Astrocyte of the cerebellum (primary cell): Measurements from ENCODE around the gene GREB1.

ENCODE experiments used
- DNase-seq: peaks from one replicate; pipeline ENCODE4 v3.0.0-alpha.2; 2011; ENCODE audit warnings: low read depth
- H3K4me3 ChIP-seq: 2 replicates; pipeline ENCODE4 v1.5.1; 2011; ENCODE audit warnings: mild to moderate bottlenecking, low read depth, low read length, moderate library complexity
- in situ Hi-C: cut with HindIII; loops from 2 replicates; pipeline ENCODE4 v1.10.0; 2017; ENCODE audit warnings: low sequenced_read_pairs
- TF ChIP-seq, protein P1 (sequence below): IDR thresholded peaks from 2 replicates; pipeline ENCODE4 v1.5.1; 2012; ENCODE audit warnings: low read length, low read depth, moderate library complexity, mild to moderate bottlenecking; ENCODE audit errors: missing control alignments

GREB1 gene

DNA sequence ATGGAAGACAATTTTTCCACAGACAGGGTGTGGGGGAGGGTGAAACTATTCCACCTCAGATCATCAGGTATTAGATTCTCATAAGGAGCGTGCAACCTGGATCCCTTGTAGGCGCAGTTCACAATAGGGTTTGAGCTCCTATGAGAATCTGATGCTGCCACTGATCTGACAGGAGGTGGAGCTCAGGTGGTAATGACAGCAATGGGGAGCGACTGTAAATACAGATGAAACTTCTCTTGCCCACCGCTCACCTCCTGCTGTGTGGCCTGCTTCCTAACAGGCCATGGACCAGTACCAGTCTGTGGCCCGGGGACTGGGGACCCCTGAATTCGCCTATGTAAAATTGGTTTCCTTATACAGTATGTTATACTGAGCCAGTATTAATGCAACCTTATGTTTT lies 40.6 kb upstream of the GREB1 start:
- DNase-seq = no peak
- in situ Hi-C loops = no loop called here
- H3K4me3 ChIP-seq = no peak overlapping the region
- TF ChIP-seq, protein P1, sequence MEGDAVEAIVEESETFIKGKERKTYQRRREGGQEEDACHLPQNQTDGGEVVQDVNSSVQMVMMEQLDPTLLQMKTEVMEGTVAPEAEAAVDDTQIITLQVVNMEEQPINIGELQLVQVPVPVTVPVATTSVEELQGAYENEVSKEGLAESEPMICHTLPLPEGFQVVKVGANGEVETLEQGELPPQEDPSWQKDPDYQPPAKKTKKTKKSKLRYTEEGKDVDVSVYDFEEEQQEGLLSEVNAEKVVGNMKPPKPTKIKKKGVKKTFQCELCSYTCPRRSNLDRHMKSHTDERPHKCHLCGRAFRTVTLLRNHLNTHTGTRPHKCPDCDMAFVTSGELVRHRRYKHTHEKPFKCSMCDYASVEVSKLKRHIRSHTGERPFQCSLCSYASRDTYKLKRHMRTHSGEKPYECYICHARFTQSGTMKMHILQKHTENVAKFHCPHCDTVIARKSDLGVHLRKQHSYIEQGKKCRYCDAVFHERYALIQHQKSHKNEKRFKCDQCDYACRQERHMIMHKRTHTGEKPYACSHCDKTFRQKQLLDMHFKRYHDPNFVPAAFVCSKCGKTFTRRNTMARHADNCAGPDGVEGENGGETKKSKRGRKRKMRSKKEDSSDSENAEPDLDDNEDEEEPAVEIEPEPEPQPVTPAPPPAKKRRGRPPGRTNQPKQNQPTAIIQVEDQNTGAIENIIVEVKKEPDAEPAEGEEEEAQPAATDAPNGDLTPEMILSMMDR = no peak

DNA sequence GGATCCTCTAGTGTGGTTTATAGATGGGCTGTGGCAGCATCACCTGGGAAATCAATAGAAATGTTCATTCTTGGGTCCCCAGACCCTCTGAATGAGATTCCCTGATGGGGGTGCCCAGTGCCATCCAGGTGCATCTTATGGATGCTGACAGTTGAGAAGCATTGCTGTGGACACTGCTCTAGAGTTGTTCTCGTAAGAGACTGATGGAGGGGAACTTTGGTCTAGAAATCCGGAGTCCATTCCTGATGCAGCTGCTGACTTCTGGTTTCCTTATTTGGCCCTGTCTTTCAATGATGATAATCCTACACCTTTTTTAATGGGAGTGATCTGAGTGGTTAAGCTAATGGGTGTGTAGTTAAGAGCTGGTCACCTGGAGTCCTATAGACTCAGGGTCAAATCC lies 39.5 kb upstream of the GREB1 start:
- TF ChIP-seq, protein P1 = no peak
- in situ Hi-C loops = no loop called here
- DNase-seq = no peak
- no peak overlapping the region for H3K4me3 ChIP-seq

DNA sequence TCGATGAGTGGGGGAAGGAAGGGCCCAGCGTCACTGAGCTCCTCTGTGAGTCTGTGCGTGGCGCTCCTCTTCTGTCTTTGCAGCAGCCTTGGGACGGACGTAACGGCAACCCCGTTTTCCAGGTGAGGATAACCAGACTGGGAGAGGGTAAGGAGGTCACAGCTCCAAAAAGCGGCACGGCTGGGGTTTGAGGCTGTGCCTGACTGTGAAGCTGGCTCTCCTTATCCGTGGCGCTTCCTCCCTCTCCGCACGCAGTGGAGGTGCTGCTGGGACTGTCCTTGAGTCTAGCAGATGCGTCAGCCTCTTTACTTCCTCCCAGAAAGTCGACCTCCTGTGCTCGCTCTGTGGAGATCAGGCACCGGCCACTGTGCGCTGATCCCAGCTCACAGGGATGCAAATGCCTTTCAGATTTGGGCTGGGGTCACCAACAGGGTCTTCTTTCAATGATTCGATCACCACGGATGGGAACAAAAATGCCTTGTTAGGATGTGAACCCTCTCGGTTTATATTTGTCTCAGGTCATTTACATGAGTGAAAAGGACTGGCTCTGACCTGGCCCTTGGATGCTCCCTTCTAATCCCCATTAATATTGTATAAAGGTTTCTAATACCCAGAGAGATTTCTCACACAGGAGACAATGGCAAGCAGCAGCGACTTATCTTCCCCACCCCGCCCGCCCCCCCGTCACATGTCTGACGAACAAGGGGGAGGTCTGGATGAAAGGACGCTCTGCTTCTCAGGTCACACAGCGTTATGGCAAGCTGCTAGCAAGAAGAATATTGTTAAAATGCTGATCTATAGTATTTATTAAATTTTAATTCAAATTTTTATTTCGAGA lies 37.8 kb upstream of the GREB1 start:
- DNase-seq = no peak
- TF ChIP-seq, protein P1 = no peak
- in situ Hi-C loops = no loop called here
- peak overlapping the region; percentile 2 for H3K4me3 ChIP-seq

DNA sequence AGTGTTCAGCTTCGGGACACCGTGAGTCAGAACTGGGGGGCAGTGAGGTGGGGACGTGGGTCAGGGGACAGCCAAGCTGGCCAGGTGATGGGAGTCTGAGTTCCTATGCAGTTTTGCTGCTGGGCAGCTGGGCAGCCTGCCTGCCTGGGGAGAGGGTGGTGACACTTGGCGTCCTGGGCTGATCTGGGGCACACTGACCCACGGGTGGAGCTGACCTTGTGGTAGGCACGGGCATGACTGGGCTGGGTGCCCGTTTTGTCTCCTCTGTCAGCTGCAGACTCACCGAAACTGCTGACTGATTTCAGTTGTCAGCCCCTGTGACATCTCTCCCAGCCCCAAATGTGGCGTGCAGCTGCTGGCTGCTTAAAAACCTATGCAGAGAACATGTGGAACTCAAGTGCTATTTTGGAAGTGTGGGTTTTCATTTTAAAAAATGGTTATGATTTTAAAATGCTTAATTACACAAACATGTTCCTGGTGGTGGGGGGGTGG lies 35.3 kb upstream of the GREB1 start:
- no peak for DNase-seq
- TF ChIP-seq, protein P1 = no peak
- no peak overlapping the region for H3K4me3 ChIP-seq
- in situ Hi-C loops = no loop called here

DNA sequence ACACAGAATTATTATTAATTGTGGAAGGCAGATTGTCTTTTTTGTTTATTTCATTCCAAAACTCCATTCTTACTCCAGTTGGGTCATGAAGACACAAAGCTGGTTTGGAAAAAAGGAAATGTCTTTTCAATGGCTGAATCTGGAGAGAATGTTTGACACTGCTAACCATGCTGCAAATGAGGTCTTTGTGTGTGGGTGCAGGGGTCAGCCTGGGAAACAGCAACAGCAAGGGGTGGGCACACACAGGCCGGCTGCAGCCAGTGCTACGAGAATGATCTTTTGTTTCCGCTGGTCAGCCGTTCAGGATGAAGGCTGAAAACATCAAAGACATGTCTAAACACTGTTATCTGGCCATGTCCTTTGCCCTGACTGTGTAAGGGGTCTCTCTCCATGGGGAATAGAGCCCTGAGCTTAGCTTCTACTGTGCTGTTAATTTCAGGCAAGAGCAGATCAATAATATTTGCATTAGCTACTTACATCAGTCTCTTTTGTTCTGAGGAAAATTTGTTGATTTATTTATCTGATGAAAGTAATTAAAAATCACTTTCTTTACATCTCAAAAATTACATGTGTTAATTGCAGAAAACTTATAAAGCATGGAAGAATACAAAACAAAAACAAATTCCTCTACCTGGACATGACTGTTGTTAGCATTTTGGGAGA lies 34.6 kb upstream of the GREB1 start:
- in situ Hi-C loops = no loop called here
- no peak for DNase-seq
- H3K4me3 ChIP-seq = no peak overlapping the region
- TF ChIP-seq, protein P1 = no peak

DNA sequence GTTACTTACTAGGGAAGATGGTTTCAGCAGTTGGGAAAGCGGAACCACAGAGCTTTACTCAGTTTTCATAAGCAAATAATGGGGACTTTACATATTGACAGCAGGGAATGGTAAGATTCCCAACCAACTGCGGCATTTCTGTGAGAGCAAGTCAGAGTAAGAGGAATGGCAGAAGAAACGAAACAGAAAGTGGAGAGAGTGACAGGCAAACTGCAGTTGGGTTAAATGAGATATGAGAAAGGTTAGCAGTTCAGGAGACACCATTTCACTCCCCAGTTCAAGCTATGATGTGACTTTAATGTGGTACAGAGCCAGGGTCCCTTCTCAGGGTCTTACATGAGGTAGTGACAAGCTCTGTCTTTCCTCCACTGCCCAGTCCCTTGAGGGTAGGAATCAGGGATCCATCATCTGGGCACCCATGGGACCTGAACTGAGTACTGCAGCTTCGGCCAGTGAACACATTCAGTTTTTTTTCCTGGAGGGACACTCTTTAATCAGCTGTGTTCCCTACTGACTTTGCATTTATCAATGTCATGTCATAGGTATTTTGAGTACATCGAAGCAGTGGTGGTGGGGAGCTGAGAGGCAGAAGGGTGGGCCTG lies 33.0 kb upstream of the GREB1 start:
- DNase-seq = no peak
- in situ Hi-C loops = no loop called here
- H3K4me3 ChIP-seq = no peak overlapping the region
- TF ChIP-seq, protein P1 = no peak
